Effector memory CD8-positive, alpha-beta T cell (primary cell): ENCODE results near the gene DISC1.

Experiments used
- ATAC-seq: fragments of 150-1000 bp; cut with Tn5 transposase; replicated peaks from 2 replicates; pipeline ENCODE4 v1.10.0; 2021; ENCODE audit warnings: mild to moderate bottlenecking, moderate library complexity
- DNase-seq, 3 experiments: peaks; one replicate each; pipeline ENCODE4 v3.0.0; 2021
- H3K27ac Mint-ChIP-seq, 2 donors: one replicate each; pipeline ENCODE4 v1.8.0; 2022; ENCODE audit warnings: mild to moderate bottlenecking in 2 of 2, mixed read lengths in 2 of 2, moderate library complexity in 2 of 2
- H3K27me3 Mint-ChIP-seq, 2 donors: one replicate each; pipeline ENCODE4 v1.8.0; 2022; ENCODE audit warnings: mixed read lengths in 2 of 2
- H3K36me3 Mint-ChIP-seq: one replicate; pipeline ENCODE4 v1.8.0; 2022; ENCODE audit warnings: mild to moderate bottlenecking, moderate library complexity, mixed read lengths; ENCODE audit not compliant: insufficient read depth
- H3K4me1 Mint-ChIP-seq, 2 donors: one replicate each; pipeline ENCODE4 v1.8.0; 2022; ENCODE audit warnings: low read depth in 2 of 2, mixed read lengths in 2 of 2
- H3K4me3 Mint-ChIP-seq, 2 donors: one replicate each; pipeline ENCODE4 v1.8.0; 2022; ENCODE audit warnings: mild to moderate bottlenecking in 2 of 2, mixed read lengths in 2 of 2, moderate library complexity in 2 of 2
- H3K9me3 Mint-ChIP-seq, 2 donors: one replicate each; pipeline ENCODE4 v1.8.0; 2022; ENCODE audit warnings: mixed read lengths in 2 of 2

DISC1 gene

DNA sequence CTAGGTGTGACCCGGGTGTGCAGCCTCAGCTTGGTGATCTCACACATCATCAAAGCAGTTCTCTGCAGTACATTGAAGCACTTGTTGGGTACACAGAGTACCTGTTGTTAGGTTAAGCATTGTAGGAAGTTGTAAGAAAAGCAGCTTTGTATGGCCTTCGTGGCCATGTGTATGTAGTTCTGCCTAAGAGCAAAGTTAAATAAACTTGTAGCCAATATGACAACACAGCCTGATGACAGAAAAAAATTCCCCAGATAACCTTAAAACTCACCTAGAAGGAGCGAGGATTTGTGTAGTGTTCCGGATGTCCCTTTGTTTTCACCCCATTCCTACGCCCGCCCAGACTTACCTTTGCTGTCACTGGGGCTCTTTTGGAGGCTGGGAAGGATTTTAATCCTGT is 48.0 kb downstream of the DISC1 start:
- Mint-ChIP-seq H3K27me3 (peaks cover 0 to 21% of the 10 kb centered on the region in 2 donors), H3K4me1 (peaks cover 9 to 20% of the 10 kb centered on the region in 2 donors), H3K27ac (peak overlapping the region in 1 of 2 donors; percentile 12), H3K9me3 (peaks cover 0 to 7% of the 10 kb centered on the region in 2 donors), H3K4me3 (no peak overlapping the region), H3K36me3 (no peaks in the 10 kb centered on the region)
- DNase-seq (no peak), ATAC-seq (no peak)

DNA sequence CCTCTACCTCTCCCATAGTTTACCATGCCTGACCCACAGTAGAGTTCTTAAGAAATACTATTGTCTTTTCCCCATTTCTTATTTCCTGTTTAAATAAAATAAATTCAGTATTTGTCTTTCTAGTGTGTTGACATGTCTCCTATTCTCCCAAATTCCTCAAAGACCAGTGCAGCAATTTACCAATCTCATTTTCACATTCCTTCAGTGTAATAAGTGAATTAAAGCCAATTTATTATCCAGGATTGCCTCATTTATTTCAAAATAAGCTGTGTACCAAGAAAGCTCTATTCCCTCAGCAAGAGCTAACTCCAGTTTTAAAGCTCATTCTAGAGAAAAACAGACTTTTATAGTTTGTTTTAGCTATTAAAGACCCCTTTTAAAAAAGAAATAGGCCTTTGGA is 49.9 kb downstream of the DISC1 start:
- H3K9me3 Mint-ChIP-seq: no peaks in the 10 kb centered on the region
- peaks cover 0 to 21% of the 10 kb centered on the region in 2 donors for H3K27me3 Mint-ChIP-seq
- peaks cover 9 to 20% of the 10 kb centered on the region in 2 donors for H3K4me1 Mint-ChIP-seq
- no peaks in the 10 kb centered on the region for H3K36me3 Mint-ChIP-seq
- ATAC-seq: no peak
- peak overlapping the region in 1 of 2 donors; percentile 36 for H3K27ac Mint-ChIP-seq
- no peak overlapping the region for H3K4me3 Mint-ChIP-seq
- no peak for DNase-seq

DNA sequence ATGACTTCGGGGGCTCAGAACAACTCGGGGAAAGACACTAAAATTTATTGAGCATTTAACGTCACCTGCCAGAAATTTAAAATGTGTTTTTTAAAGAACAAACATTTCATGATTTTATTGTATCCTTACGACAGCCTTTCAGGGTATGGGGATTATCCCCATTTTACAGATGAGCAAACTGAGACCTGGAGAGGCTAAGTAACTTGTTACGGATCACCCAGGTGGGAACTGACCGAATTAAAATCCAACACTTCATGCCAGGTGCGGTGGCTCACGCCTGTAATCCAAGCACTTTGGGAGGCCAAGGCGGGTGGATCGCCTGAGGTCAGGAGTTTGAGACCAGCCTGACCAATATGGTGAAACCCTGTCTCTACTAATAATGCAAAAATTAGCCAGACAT is 50.9 kb downstream of the DISC1 start:
- no peaks in the 10 kb centered on the region for H3K36me3 Mint-ChIP-seq
- H3K27ac Mint-ChIP-seq: no peak overlapping the region
- H3K27me3 Mint-ChIP-seq: peaks cover 0 to 17% of the 10 kb centered on the region in 2 donors
- peaks cover 5 to 18% of the 10 kb centered on the region in 2 donors for H3K4me1 Mint-ChIP-seq
- H3K4me3 Mint-ChIP-seq: no peak overlapping the region
- ATAC-seq (no peak), DNase-seq (no peak)
- no peaks in the 10 kb centered on the region for H3K9me3 Mint-ChIP-seq

DNA sequence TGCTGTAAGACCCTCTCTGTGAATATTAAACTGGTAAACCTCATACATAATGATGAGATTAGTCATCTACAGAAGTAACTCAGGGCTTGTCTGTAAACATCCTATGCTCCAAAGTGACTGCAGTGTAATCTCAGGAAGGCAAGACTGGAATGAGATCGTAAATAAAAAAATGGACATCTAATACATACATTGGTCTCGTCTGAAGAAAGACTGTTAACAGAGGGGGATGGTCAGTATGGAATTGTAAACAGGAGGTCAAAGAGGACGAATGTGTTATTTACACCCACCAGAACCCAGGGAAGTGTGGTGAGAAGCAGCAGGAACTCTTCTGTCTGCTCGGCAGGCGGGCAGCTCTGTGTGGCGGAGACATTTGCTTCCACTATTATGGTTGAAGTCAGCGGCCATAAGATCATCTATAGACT is 51.4 kb downstream of the DISC1 start:
- Mint-ChIP-seq H3K9me3 (no peaks in the 10 kb centered on the region), H3K27me3 (peaks cover 0 to 15% of the 10 kb centered on the region in 2 donors), H3K36me3 (no peaks in the 10 kb centered on the region), H3K4me1 (peaks cover 4 to 18% of the 10 kb centered on the region in 2 donors), H3K4me3 (no peak overlapping the region), H3K27ac (no peak overlapping the region)
- no peak for DNase-seq
- no peak for ATAC-seq

DNA sequence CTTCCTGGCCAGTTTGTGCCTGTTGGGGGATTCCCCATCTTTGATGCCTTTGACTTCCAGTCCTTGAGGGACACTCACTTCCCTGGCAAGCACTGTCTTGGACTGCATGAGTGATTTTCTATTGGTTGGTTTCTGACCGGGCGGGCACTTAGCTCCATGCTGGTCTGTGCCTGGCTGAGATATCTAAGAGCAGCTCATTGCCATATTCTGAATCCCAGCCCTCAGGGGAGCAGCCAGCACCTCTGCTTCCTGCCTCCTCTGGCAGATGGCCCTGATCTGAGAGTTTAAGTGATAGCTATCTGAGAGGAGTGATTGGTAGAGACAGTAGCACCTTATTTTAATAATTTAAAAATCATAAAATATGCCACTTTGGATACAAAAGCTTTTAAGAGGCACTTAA is 52.5 kb downstream of the DISC1 start:
- ATAC-seq: no peak
- Mint-ChIP-seq H3K36me3 (no peaks in the 10 kb centered on the region), H3K4me1 (peaks cover 0 to 16% of the 10 kb centered on the region in 2 donors), H3K4me3 (no peak overlapping the region), H3K9me3 (no peaks in the 10 kb centered on the region), H3K27ac (no peak overlapping the region), H3K27me3 (peaks cover 0 to 11% of the 10 kb centered on the region in 2 donors)
- DNase-seq: no peak

DNA sequence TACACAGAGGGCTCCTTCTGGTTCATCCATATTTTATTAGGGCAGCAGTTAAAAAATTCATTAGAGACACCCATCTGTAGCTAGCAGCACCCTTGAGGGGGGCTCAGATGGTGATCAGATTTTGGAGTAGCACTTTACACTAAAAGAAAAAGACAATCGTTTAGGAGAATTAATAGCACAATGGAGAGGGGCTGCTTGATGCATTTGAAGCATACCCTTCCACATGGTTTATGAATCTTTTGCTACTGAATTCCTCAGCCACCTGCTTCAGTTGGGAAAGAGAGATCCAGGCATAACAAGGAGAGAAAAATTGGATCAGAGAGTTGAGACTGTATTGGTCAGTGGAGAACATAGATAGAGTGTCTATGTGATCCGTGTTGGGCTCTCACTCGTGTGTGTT is 54.4 kb downstream of the DISC1 start:
- ATAC-seq (no peak), DNase-seq (no peak)
- H3K9me3 Mint-ChIP-seq: no peaks in the 10 kb centered on the region
- H3K27me3 Mint-ChIP-seq: peaks cover 0 to 11% of the 10 kb centered on the region in 2 donors
- peaks cover 0 to 5% of the 10 kb centered on the region in 2 donors for H3K4me1 Mint-ChIP-seq
- no peaks in the 10 kb centered on the region for H3K36me3 Mint-ChIP-seq
- H3K4me3 Mint-ChIP-seq: no peak overlapping the region
- H3K27ac Mint-ChIP-seq: no peak overlapping the region

DNA sequence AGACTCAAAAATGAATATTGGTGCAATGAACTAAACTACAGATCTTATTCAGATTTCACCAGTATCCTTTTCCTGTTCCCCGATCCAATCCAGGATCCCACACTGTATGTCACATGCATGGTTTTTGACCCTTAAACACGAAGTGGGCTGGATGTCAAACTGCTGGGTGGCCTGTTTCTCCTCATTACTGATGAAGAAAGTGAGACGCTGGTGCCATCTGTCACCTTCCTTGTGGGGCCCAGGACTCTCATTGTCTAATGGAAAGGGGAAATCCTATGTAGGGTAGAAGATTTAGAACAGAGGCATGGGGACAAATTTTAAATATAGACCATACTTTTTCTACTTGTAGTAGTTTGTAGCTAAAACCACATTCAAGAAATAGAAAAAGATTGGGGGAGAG is 56.2 kb downstream of the DISC1 start:
- Mint-ChIP-seq H3K36me3 (no peaks in the 10 kb centered on the region), H3K4me3 (no peak overlapping the region), H3K27me3 (peaks cover 0 to 9% of the 10 kb centered on the region in 2 donors), H3K27ac (no peak overlapping the region), H3K9me3 (peaks cover 5 to 7% of the 10 kb centered on the region in 2 donors), H3K4me1 (peaks cover 0 to 2% of the 10 kb centered on the region in 2 donors)
- DNase-seq (no peak), ATAC-seq (no peak)

DNA sequence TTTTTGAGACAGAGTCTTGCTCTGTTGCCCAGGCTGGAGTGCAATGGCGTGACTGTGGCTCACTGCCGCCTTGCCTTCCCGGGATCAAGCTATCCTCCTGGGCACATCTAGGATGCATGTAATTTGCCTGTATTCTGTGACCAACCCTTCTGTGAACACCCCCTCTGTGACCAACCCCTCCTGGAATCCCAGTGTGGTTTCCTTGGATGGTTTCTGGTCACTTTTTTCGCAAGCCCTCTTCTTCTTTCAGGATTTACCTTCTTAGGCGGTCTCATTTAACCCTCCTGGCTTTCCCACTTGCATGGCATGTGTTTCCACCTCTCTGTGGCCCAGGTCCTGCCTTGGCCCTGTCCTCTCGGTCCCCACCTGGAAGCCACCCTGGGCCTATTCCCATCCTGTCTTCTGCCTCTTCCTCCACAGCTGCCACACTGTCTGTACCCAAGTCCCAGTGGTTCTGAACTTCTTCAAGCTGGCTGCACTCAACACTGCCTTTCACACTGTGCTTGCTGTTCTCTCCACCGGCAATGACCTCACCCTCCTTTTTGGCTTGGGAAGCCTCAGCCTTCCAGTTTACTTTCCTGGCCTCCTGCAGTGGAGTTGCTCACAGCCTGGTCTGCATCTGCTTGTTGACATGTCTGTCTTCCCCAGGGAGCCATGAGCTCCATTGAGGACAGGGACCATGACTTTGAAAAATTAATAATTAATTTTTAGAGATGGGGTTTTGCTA is 57.0 kb downstream of the DISC1 start:
- Mint-ChIP-seq H3K27me3 (peaks cover 0 to 4% of the 10 kb centered on the region in 2 donors), H3K36me3 (no peaks in the 10 kb centered on the region), H3K4me3 (no peak overlapping the region), H3K4me1 (peaks cover 0 to 2% of the 10 kb centered on the region in 2 donors), H3K9me3 (peaks cover 5 to 7% of the 10 kb centered on the region in 2 donors), H3K27ac (no peak overlapping the region)
- ATAC-seq: no peak
- no peak for DNase-seq

DNA sequence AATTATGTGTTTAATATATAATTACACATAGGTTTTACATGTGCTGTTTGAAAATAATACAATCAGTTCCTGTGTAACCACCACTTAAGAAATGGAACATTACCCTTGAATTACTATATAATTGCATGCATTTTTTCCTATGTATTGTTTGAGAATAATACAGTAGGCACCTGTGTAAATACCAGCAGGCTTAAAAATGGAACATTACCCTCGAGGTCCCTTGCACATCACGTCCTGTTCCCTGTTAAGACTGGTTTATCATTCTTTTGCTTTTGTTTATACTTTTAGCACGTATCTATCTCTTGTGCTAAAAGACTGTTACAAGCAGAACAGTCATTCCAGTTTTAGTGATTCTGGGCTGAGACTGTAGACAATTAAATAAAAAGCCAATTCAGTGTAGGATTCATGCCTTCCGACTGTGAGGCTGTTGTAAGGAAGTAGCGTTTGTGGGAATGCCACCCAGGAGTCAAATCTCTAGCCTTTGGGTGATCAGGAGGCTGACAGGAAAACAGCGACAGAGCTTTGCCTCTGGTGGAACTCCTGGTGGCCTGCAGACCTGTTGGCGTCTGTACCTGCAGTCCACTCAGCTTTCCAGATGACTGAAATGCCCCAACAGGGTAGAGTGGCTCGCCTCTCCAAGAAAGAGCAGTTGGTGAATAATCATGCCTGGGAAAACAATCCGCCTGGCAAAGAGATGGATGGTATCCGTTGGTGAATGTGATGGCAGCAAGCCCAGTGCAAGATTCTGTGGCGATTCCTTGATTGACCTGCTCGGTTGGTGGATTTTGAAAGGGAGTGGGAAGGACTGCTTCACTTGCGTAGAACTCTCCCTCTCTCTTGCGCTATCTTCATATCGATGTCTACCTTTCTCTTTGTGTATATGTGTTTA is 58.0 kb downstream of the DISC1 start:
- no peak overlapping the region for H3K4me3 Mint-ChIP-seq
- H3K4me1 Mint-ChIP-seq: no peaks in the 10 kb centered on the region
- DNase-seq (no peak), ATAC-seq (no peak)
- no peaks in the 10 kb centered on the region for H3K27me3 Mint-ChIP-seq
- H3K27ac Mint-ChIP-seq: no peak overlapping the region
- H3K36me3 Mint-ChIP-seq: no peaks in the 10 kb centered on the region
- peaks cover 5 to 7% of the 10 kb centered on the region in 2 donors for H3K9me3 Mint-ChIP-seq

DNA sequence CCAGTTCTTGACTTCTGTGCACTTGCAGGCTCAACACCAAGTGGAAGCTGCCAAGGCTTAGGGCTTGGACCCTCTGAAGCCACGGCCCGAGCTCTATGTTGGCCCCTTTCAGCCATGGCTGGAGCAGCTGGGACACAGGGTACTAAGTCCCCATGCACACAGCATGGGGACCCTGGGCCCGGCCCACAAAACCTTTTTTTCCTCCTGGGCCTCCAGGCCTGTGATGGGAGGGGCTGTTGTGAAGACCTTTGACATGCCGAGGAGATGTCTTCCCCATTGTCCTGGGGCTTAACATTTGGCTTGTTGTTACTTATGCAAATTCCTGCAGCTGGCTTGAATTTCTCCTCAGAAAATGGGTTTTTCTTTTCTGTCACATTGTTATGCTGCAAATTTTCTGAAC is 59.8 kb downstream of the DISC1 start:
- H3K36me3 Mint-ChIP-seq: no peaks in the 10 kb centered on the region
- H3K27ac Mint-ChIP-seq: no peak overlapping the region
- H3K4me1 Mint-ChIP-seq: peaks cover 0 to 5% of the 10 kb centered on the region in 2 donors
- DNase-seq: no peak
- no peak overlapping the region for H3K4me3 Mint-ChIP-seq
- no peak for ATAC-seq
- H3K27me3 Mint-ChIP-seq: no peaks in the 10 kb centered on the region
- peaks cover 5 to 7% of the 10 kb centered on the region in 2 donors for H3K9me3 Mint-ChIP-seq

DNA sequence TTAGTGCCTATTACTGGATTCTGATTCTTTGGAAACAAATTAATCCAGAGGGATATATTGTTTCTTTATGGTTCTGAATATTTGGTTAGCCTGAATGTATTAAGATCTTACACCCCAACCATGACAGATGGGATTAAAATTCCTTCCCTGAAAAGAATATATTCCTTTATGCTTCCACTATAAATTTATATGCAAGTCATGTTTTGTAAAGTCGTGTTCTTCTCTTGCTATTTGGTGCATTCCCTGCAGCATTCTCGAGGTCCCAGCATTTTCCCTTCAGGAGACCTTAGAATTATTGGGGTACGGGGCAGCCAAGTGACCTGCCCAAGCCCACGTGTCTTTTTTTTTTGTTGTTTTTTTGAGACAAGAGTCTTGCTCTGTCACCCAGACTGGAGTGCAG is 62.4 kb downstream of the DISC1 start:
- Mint-ChIP-seq H3K27me3 (no peaks in the 10 kb centered on the region), H3K36me3 (no peaks in the 10 kb centered on the region), H3K27ac (no peak overlapping the region), H3K4me1 (peaks cover 0 to 5% of the 10 kb centered on the region in 2 donors), H3K9me3 (peaks cover 5 to 7% of the 10 kb centered on the region in 2 donors), H3K4me3 (no peak overlapping the region)
- DNase-seq: no peak
- ATAC-seq: no peak

DNA sequence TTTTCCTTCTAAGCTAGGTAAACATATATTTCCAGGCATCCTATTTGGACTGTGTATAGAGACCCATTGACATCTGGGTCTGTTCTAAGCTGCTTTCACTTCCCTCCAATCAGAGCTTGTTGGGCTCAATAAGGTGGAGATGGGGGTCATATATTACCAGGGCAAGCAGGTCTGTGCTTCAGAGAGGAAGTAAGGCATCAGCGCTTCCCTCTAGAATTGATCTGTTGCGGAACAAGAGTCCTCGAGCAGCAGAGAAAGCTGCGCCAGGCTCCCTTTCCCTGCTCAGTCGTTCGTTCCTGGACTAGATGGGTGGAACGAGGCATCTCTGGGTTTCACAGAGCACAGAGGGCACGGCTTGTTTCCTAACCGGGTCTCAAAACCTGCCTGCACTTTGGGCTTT is 63.5 kb downstream of the DISC1 start:
- Mint-ChIP-seq H3K4me1 (peaks cover 0 to 6% of the 10 kb centered on the region in 2 donors), H3K27me3 (no peaks in the 10 kb centered on the region), H3K27ac (no peak overlapping the region), H3K36me3 (no peaks in the 10 kb centered on the region), H3K9me3 (peaks cover 5 to 7% of the 10 kb centered on the region in 2 donors), H3K4me3 (no peak overlapping the region)
- peak; percentile 48 for ATAC-seq
- no peak for DNase-seq

DNA sequence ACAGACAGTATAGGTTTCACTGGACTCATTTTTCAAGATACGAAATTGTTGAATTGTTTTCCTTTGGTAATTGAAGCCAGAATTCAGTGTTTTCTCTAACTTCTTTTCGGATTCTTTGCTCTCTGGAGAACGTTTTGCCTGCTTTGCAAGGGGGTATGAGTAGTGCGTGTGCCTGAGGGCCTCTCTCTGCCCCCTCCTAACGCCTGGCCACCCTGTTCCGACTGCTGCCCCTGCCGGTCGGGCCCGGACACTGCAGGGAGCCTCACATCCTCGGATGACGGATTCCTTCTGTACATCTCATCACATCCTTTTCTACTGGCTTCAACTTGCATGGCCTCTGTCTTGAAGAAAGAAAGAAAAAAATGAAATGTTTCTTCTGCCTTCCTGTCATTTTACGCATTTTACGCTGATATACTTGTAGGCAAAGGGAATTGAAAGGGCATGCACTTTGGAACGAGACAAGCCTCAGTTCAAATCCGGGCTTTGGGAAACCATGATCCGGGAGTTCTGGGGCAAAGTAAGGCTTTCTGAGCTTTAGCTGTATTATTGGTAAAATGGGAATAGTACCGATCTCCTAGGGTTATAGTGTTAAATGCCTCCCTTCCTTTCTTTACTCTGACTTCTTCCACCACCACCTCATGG is 65.1 kb downstream of the DISC1 start:
- Mint-ChIP-seq H3K36me3 (no peaks in the 10 kb centered on the region), H3K27me3 (no peaks in the 10 kb centered on the region), H3K4me3 (no peak overlapping the region), H3K4me1 (peaks cover 0 to 7% of the 10 kb centered on the region in 2 donors), H3K27ac (no peak overlapping the region), H3K9me3 (peaks cover 4 to 5% of the 10 kb centered on the region in 2 donors)
- DNase-seq (no peak), ATAC-seq (no peak)
